Hematopoietic multipotent progenitor cell (in vitro differentiated cells): Measurements from ENCODE around the gene SLC7A1. TPM values are rescaled to one million over a fixed set of nuclear protein-coding genes. Genes with fewer than 3 reads are reported as not detected.

ENCODE experiments used
- DNase-seq, 3 donors: peaks; one replicate each; pipeline ENCODE4 v3.0.0-alpha.2; 2011 to 2015; ENCODE audit warnings: low read depth in 2 of 3, low spot score in 2 of 3
- total RNA-seq: library from RNA; depleted of rRNA; stranded (reverse); fragments of >200 nt; gene quantifications from one replicate; pipeline ENCODE4 v1.2.3, GENCODE V29; 2012

The SLC7A1 gene
- total RNA-seq, 1 donor, result 17.2 TPM

DNA sequence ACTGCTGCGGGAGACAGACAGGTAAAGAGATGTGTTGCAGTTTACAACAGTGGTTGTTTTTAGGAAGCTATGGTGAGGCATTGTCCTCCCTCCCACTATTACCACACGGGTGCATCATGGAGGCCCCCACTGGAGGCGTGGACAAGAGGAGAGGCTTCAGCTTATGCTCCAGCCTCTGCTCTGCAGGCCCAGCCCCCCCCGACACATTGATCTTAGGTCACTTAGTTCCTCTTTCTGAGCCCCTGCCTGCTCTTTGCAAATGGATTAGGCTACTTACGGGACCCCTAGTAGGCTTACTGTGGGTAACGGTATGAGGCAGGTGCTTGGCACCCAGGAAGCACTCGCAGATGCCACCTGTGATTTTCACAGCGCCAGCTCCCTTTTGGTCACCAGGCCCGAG lies 123.9 kb downstream of the SLC7A1 start:
- DNase-seq, result peak in 2 of 3 donors; percentile 41 to 68

DNA sequence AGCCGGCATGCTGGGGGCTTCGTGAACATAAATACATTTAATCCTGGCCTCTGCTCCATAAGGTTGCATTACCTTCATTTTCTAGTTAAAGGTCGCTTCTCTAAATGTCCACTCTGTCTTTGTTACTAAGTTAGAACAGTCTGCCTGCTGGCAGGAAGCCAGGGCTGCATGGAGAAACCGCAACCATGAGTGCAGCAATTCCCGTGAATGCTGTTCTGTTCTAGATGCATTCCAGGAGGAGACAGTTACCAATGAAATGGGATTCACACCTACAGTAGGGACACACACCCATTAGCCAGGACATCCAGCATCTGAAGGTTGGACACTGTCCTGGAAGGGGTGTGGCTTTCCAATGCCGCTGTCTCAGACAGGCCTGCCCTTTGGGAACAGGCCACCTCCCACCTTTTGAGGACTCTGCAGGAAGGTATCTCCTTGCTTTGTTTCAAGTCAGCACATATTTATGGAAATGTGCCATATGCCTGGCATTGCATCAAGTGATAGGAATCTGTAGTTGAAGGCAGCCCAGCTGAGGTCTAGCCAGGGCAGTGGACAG lies 129.7 kb downstream of the SLC7A1 start:
- no peak for DNase-seq

DNA sequence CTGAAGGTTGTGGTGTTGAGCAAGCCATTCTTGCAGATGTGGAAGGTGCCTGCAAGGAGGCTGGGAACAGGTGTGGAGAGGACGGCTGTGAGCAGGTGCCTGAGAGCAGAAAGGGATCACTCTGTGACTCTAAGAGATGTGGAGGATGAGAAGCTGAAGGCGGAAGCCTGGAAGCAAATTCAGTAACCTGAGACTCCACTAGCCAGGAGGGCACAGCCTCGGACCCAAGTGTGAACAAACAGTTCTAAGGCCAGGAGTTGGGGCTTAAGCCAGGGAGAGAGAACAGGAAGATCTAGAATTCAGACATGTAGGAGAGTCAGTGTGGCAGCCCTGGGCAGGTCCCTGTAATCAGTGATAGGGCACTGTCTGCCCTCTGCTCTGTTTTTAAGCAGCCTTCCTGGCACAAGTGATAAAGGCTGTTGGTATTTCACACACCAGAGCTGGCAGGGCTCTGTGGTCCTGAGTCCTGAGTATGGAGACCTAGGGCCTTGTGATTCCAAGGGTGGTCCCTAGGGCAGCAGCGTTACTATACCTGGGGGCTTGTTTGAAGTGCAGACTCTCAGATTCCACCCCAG lies 131.3 kb downstream of the SLC7A1 start:
- no peak for DNase-seq

DNA sequence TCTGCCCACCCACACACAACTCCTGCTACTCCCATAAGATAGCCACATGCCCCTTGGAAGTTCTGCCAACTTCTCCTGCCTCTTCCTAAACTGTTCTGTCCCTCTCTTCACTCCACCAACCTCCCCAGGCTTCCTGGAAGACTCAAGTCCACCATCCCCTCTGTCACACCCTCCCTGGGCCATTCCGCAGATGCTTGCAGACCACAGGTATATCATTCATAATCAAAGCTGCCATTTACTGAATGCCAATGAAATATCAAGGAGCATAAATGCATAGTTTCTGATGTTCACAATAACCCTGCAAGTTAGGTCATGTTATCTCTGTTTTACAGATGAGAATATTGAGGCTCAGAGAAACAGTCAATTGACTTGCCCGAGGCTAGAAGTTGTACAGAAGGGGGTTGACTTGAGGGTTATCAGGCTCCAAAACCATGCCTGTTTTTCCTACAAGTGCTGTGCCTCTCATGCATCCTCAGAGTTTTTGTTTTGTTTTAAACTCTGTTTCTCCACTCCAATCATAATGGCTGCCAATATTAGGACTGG lies 135.6 kb downstream of the SLC7A1 start:
- DNase-seq, result no peak
